ENCODE measurements around the gene BGN. TPM values are rescaled to one million over a fixed set of nuclear protein-coding genes. Genes with fewer than 3 reads are reported as not detected.

Gene BGN
- polyA plus RNA-seq, 4 donors, result 3.1 to 23.2 (median 12.6) TPM

- DNase-seq (no peak), FAIRE-seq (no peak)
- H3K9me3 ChIP-seq (ENCODE audit: control insufficient read depth in 2 of 2, insufficient read depth in 1 of 2, low read depth in 1 of 2, low read length in 1 of 2), result no peaks in the 10 kb centered on the region
- H3K27me3 ChIP-seq (ENCODE audit: control insufficient read depth in 3 of 3, insufficient read depth in 3 of 3, low read length in 3 of 3), result peaks cover 2 to 5% (median 3%) of the 10 kb centered on the region in 3 donors
- H3K27ac ChIP-seq (ENCODE audit: low read depth in 1 of 3, low read length in 2 of 3), result no peak overlapping the region
- H3K4me3 ChIP-seq (ENCODE audit: low read depth in 1 of 3, low read length in 3 of 3), result no peak overlapping the region
- 51 to 75% (median 66%) methylated on average over 5 to 7 of the region's 7 CpGs for WGBS, 3 donors
- H3K4me1 ChIP-seq (ENCODE audit: control insufficient read depth in 3 of 3, insufficient read depth in 2 of 3, low read depth in 1 of 3, low read length in 2 of 3), result no peaks in the 10 kb centered on the region
- H3K36me3 ChIP-seq (ENCODE audit: control insufficient read depth in 3 of 3, insufficient read depth in 2 of 3, low read depth in 1 of 3, low read length in 3 of 3), result no peaks in the 10 kb centered on the region
These were observed 31.3 kb downstream of the BGN start for GRCh38 chrX:153526042-153526441.

DNA sequence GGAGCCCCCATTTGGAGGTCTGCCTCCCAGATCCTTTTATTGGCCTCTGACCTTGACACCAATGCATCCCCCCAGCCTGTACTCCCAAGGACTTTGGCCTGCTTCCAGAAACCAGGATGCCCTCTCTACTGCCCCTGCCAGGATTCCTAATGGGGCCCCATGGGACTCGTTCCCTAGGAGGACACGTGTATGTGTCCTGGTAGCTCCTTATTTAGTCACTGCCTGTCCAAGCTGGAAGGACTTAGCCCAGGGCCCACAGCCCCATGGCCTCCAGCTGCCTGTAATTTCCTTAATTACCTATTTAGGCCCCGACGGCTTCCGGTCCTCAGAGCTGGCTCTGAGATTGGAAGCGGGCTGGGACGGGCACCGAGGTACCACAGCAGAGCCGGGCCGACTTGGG, 32.0 kb downstream of the BGN start:
- DNase-seq (no peak), FAIRE-seq (no peak)
- Histone ChIP-seq H3K4me3 (ENCODE audit: low read depth in 1 of 3, low read length in 3 of 3) (no peak overlapping the region), H3K36me3 (ENCODE audit: control insufficient read depth in 3 of 3, insufficient read depth in 2 of 3, low read depth in 1 of 3, low read length in 3 of 3) (no peaks in the 10 kb centered on the region), H3K27ac (ENCODE audit: low read depth in 1 of 3, low read length in 2 of 3) (no peak overlapping the region), H3K27me3 (ENCODE audit: control insufficient read depth in 3 of 3, insufficient read depth in 3 of 3, low read length in 3 of 3) (peaks cover under 1 to 2% (median 1%) of the 10 kb centered on the region in 3 donors), H3K4me1 (ENCODE audit: control insufficient read depth in 3 of 3, insufficient read depth in 2 of 3, low read depth in 1 of 3, low read length in 2 of 3) (no peaks in the 10 kb centered on the region), H3K9me3 (ENCODE audit: control insufficient read depth in 2 of 2, insufficient read depth in 1 of 2, low read depth in 1 of 2, low read length in 1 of 2) (no peaks in the 10 kb centered on the region)
- 45 to 77% (median 58%) methylated on average over 9 to 10 of the region's 10 CpGs for WGBS, 3 donors

- 62 to 69% (median 69%) methylated on average over 13 to 15 of the region's 15 CpGs for WGBS, 3 donors
- FAIRE-seq, result no peak
These were observed 32.4 kb downstream of the BGN start for GRCh38 chrX:153527208-153527607.

GRCh38 chrX:153530411-153531129, 35.8 kb downstream of the BGN start:
- FAIRE-seq, result no peak
- 61 to 75% (median 66%) methylated on average over 14 to 20 of the region's 20 CpGs for WGBS, 3 donors

More at GRCh38 chrX:153527208-153527607, 32.4 kb downstream of the BGN start:
- DNase-seq, result no peak
- H3K27ac ChIP-seq (ENCODE audit: low read depth in 1 of 3, low read length in 2 of 3), result no peak overlapping the region
- no peaks in the 10 kb centered on the region for H3K36me3 ChIP-seq (ENCODE audit: control insufficient read depth in 3 of 3, insufficient read depth in 2 of 3, low read depth in 1 of 3, low read length in 3 of 3)
- no peaks in the 10 kb centered on the region for H3K9me3 ChIP-seq (ENCODE audit: control insufficient read depth in 2 of 2, insufficient read depth in 1 of 2, low read depth in 1 of 2, low read length in 1 of 2)
- H3K27me3 ChIP-seq (ENCODE audit: control insufficient read depth in 3 of 3, insufficient read depth in 3 of 3, low read length in 3 of 3), result peaks cover 0 to 2% (median 0%) of the 10 kb centered on the region in 3 donors
- no peaks in the 10 kb centered on the region for H3K4me1 ChIP-seq (ENCODE audit: control insufficient read depth in 3 of 3, insufficient read depth in 2 of 3, low read depth in 1 of 3, low read length in 2 of 3)
- no peak overlapping the region for H3K4me3 ChIP-seq (ENCODE audit: low read depth in 1 of 3, low read length in 3 of 3)

DNA sequence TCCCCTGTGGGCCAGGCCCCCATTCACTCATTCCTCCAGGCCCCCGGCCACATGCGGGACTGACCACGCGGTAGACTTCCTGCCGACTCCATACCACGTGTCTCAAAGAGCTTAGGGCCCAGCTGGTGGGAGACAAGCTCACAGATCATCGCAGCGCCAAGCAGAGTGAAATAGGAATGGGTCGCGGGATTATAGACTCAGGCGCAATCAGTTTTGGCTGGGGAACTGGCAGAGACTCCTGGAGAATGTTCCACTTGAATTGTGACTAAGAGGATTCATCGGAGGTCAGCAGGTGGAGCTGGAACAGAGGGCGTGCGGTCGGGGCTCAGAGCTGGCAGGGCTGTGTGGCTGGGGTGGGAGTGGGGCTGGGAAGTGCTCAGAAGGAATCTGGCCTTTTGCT, 38.3 kb downstream of the BGN start:
- WGBS, 3 donors, result 63 to 85% (median 81%) methylated on average over 15 of the region's 15 CpGs
- no peak for DNase-seq
- H3K27ac ChIP-seq (ENCODE audit: low read depth in 1 of 3, low read length in 2 of 3), result no peak overlapping the region

More at GRCh38 chrX:153530411-153531129, 35.8 kb downstream of the BGN start:
- H3K4me1 ChIP-seq (ENCODE audit: control insufficient read depth in 3 of 3, insufficient read depth in 2 of 3, low read depth in 1 of 3, low read length in 2 of 3), result no peaks in the 10 kb centered on the region
- no peaks in the 10 kb centered on the region for H3K36me3 ChIP-seq (ENCODE audit: control insufficient read depth in 3 of 3, insufficient read depth in 2 of 3, low read depth in 1 of 3, low read length in 3 of 3)
- no peaks in the 10 kb centered on the region for H3K9me3 ChIP-seq (ENCODE audit: control insufficient read depth in 2 of 2, insufficient read depth in 1 of 2, low read depth in 1 of 2, low read length in 1 of 2)
- no peak for DNase-seq
- no peak overlapping the region for H3K27ac ChIP-seq (ENCODE audit: low read depth in 1 of 3, low read length in 2 of 3)
- peaks cover 0 to 2% (median 0%) of the 10 kb centered on the region in 3 donors for H3K27me3 ChIP-seq (ENCODE audit: control insufficient read depth in 3 of 3, insufficient read depth in 3 of 3, low read length in 3 of 3)
- H3K4me3 ChIP-seq (ENCODE audit: low read depth in 1 of 3, low read length in 3 of 3), result no peak overlapping the region

GRCh38 chrX:153537080-153537479, 42.3 kb downstream of the BGN start:
- no peaks in the 10 kb centered on the region for H3K4me1 ChIP-seq (ENCODE audit: control insufficient read depth in 3 of 3, insufficient read depth in 2 of 3, low read depth in 1 of 3, low read length in 2 of 3)
- no peak overlapping the region for H3K27ac ChIP-seq (ENCODE audit: low read depth in 1 of 3, low read length in 2 of 3)
- H3K9me3 ChIP-seq (ENCODE audit: control insufficient read depth in 2 of 2, insufficient read depth in 1 of 2, low read depth in 1 of 2, low read length in 1 of 2), result no peaks in the 10 kb centered on the region
- no peak overlapping the region for H3K4me3 ChIP-seq (ENCODE audit: low read depth in 1 of 3, low read length in 3 of 3)
- WGBS, 3 donors, result 66 to 83% (median 75%) methylated on average over 8 to 11 of the region's 11 CpGs
- H3K27me3 ChIP-seq (ENCODE audit: control insufficient read depth in 3 of 3, insufficient read depth in 3 of 3, low read length in 3 of 3), result peaks cover 0 to 4% (median 4%) of the 10 kb centered on the region in 3 donors
- FAIRE-seq (no peak), DNase-seq (no peak)
- no peaks in the 10 kb centered on the region for H3K36me3 ChIP-seq (ENCODE audit: control insufficient read depth in 3 of 3, insufficient read depth in 2 of 3, low read depth in 1 of 3, low read length in 3 of 3)

More for the DNA sequence above, 38.3 kb downstream of the BGN start:
- Histone ChIP-seq H3K27me3 (ENCODE audit: control insufficient read depth in 3 of 3, insufficient read depth in 3 of 3, low read length in 3 of 3) (peaks cover 0 to 6% (median 2%) of the 10 kb centered on the region in 3 donors), H3K4me1 (ENCODE audit: control insufficient read depth in 3 of 3, insufficient read depth in 2 of 3, low read depth in 1 of 3, low read length in 2 of 3) (no peaks in the 10 kb centered on the region), H3K9me3 (ENCODE audit: control insufficient read depth in 2 of 2, insufficient read depth in 1 of 2, low read depth in 1 of 2, low read length in 1 of 2) (no peaks in the 10 kb centered on the region), H3K4me3 (ENCODE audit: low read depth in 1 of 3, low read length in 3 of 3) (no peak overlapping the region), H3K36me3 (ENCODE audit: control insufficient read depth in 3 of 3, insufficient read depth in 2 of 3, low read depth in 1 of 3, low read length in 3 of 3) (no peaks in the 10 kb centered on the region)
- no peak for FAIRE-seq

GRCh38 chrX:153537526-153538295, 42.9 kb downstream of the BGN start:
- Histone ChIP-seq H3K4me3 (ENCODE audit: low read depth in 1 of 3, low read length in 3 of 3) (no peak overlapping the region), H3K27ac (ENCODE audit: low read depth in 1 of 3, low read length in 2 of 3) (no peak overlapping the region), H3K9me3 (ENCODE audit: control insufficient read depth in 2 of 2, insufficient read depth in 1 of 2, low read depth in 1 of 2, low read length in 1 of 2) (no peaks in the 10 kb centered on the region), H3K36me3 (ENCODE audit: control insufficient read depth in 3 of 3, insufficient read depth in 2 of 3, low read depth in 1 of 3, low read length in 3 of 3) (no peaks in the 10 kb centered on the region), H3K27me3 (ENCODE audit: control insufficient read depth in 3 of 3, insufficient read depth in 3 of 3, low read length in 3 of 3) (peaks cover 0 to 4% (median 4%) of the 10 kb centered on the region in 3 donors), H3K4me1 (ENCODE audit: control insufficient read depth in 3 of 3, insufficient read depth in 2 of 3, low read depth in 1 of 3, low read length in 2 of 3) (no peaks in the 10 kb centered on the region)
- no peak for DNase-seq
- no peak for FAIRE-seq
- 38 to 62% (median 58%) methylated on average over 17 to 26 of the region's 26 CpGs for WGBS, 3 donors

GRCh38 chrX:153538424-153538823, 43.6 kb downstream of the BGN start:
- H3K27me3 ChIP-seq (ENCODE audit: control insufficient read depth in 3 of 3, insufficient read depth in 3 of 3, low read length in 3 of 3), result peaks cover 0 to 4% (median 4%) of the 10 kb centered on the region in 3 donors
- H3K9me3 ChIP-seq (ENCODE audit: control insufficient read depth in 2 of 2, insufficient read depth in 1 of 2, low read depth in 1 of 2, low read length in 1 of 2), result no peaks in the 10 kb centered on the region
- DNase-seq, result no peak
- no peak overlapping the region for H3K4me3 ChIP-seq (ENCODE audit: low read depth in 1 of 3, low read length in 3 of 3)
- no peaks in the 10 kb centered on the region for H3K36me3 ChIP-seq (ENCODE audit: control insufficient read depth in 3 of 3, insufficient read depth in 2 of 3, low read depth in 1 of 3, low read length in 3 of 3)
- H3K4me1 ChIP-seq (ENCODE audit: control insufficient read depth in 3 of 3, insufficient read depth in 2 of 3, low read depth in 1 of 3, low read length in 2 of 3), result no peaks in the 10 kb centered on the region
- H3K27ac ChIP-seq (ENCODE audit: low read depth in 1 of 3, low read length in 2 of 3), result no peak overlapping the region
- FAIRE-seq, result no peak
- WGBS, 3 donors, result 72 to 78% (median 77%) methylated on average over 15 to 17 of the region's 17 CpGs

Measured in small intestine (tissue), 7 donors.